ENCODE data around the gene GMDS. TPM values are rescaled to one million over a fixed set of nuclear protein-coding genes. Genes with fewer than 3 reads are reported as not detected.

Gene GMDS
- total and polyA plus RNA-seq, 2 of the 4 experiments (the other 2 are of a cell fraction), result 7.3 to 21.9 TPM

DNA sequence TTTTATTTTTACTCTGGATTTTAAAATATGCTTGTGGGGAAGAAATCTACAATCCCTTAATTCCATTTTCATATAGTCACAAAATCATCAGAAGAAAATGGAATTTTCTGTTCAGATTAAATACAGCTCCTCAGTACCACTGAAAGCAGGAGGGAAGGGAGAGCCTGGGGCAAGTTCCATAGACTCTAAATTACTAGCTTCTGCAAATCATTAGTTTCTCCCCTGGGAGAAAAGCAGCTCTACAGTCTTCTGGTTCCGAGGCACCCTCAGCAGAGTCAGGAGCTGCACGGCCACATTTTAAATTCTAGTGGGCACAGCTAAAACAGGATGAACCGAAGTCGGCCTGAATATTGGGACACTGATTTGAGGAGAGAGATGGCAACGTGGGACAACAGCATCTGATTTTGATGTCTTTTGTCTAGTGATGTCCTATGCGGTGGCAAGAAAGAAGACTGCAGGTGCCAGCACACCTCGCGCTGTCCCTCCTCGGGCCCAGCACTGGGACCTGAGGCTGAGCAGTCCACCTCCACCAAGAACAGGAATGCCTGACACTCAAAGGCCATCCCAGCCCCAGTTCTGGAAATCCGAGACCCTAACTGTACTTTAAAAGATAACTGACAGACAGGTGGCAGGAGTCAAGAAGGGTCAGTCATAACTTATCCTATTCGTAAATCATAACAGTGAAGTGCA, 545.0 kb downstream of the GMDS start:
- H3K23ac ChIP-seq (ENCODE audit: low read depth, low read length), result no peak overlapping the region
- no peak for DNase-seq
- in situ Hi-C loops (cut with MboI; ENCODE audit: low sequenced_read_pairs) (no loop called here), dilution Hi-C loops (cut with HindIII; ENCODE audit: low sequenced_read_pairs, unreplicated experiment) (no loop called here), intact Hi-C loops (cut with micrococcal nuclease) (no loop called here)
- ATAC-seq (ENCODE audit: low read depth), result no peak
- H4K8ac ChIP-seq (ENCODE audit: low read depth in 2 of 2, low read length in 2 of 2), result peak overlapping the region; percentile 28 to 29; a peak in 3 of 4 replicates
- TF ChIP-seq MXI1 (IDR thresholded peaks at IDR 0.05; ENCODE audit: borderline replicate concordance, low read depth, low read length) (no peak), NFE2L2 (IDR thresholded peaks at IDR 0.05; ENCODE audit: low read depth, low read length) (no peak), MAFK (IDR thresholded peaks at IDR 0.05; ENCODE audit: low read depth, low read length) (no peak), BHLHE40 (IDR thresholded peaks at IDR 0.05; ENCODE audit: low read depth, low read length) (no peak), POLR2A (IDR thresholded peaks at IDR 0.05; ENCODE audit: low read depth, low read length) (no peak), FOS (IDR thresholded peaks at IDR 0.05; ENCODE audit: low read depth, low read length) (no peak), RAD21 (IDR thresholded peaks at IDR 0.05; ENCODE audit: low read length) (no peak), CEBPB (IDR thresholded peaks at IDR 0.05; ENCODE audit: low read depth, low read length) (no peak)
- TF ChIP-seq, protein P1, sequence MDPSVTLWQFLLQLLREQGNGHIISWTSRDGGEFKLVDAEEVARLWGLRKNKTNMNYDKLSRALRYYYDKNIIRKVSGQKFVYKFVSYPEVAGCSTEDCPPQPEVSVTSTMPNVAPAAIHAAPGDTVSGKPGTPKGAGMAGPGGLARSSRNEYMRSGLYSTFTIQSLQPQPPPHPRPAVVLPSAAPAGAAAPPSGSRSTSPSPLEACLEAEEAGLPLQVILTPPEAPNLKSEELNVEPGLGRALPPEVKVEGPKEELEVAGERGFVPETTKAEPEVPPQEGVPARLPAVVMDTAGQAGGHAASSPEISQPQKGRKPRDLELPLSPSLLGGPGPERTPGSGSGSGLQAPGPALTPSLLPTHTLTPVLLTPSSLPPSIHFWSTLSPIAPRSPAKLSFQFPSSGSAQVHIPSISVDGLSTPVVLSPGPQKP (IDR thresholded peaks at IDR 0.05; ENCODE audit: borderline replicate concordance, low read depth, low read length), result no peak
- TF ChIP-seq, protein P2, sequence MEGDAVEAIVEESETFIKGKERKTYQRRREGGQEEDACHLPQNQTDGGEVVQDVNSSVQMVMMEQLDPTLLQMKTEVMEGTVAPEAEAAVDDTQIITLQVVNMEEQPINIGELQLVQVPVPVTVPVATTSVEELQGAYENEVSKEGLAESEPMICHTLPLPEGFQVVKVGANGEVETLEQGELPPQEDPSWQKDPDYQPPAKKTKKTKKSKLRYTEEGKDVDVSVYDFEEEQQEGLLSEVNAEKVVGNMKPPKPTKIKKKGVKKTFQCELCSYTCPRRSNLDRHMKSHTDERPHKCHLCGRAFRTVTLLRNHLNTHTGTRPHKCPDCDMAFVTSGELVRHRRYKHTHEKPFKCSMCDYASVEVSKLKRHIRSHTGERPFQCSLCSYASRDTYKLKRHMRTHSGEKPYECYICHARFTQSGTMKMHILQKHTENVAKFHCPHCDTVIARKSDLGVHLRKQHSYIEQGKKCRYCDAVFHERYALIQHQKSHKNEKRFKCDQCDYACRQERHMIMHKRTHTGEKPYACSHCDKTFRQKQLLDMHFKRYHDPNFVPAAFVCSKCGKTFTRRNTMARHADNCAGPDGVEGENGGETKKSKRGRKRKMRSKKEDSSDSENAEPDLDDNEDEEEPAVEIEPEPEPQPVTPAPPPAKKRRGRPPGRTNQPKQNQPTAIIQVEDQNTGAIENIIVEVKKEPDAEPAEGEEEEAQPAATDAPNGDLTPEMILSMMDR (conservative IDR thresholded peaks at IDR 0.05; ENCODE audit: low read depth, low read length), result no peak
- H2AK5ac ChIP-seq (ENCODE audit: low read depth, low read length), result peak overlapping the region; percentile 71
- 80% methylated on average over 1 of the region's 11 CpGs; no CpG with 5 or more reads in 1 of the 2 experiments for WGBS, 2 experiments (ENCODE audit: extremely low coverage in 2 of 2, insufficient read length in 1 of 2)
- peak overlapping the region; percentile 91; the same call in 1 of the 3 replicates for H2BK15ac ChIP-seq (ENCODE audit: low read depth, low read length)
- no peak overlapping the region for H3K4me2 ChIP-seq (ENCODE audit: low read depth, low read length)
- H2BK5ac ChIP-seq (ENCODE audit: low read depth, low read length, poor library complexity, severe bottlenecking), result peak overlapping the region; percentile 95
- H2AFZ ChIP-seq (replicated peaks; ENCODE audit: low read length, poor library complexity), result no peak overlapping the region
- no peaks in the 10 kb centered on the region for H3K27me3 ChIP-seq (ENCODE audit: control insufficient read depth, insufficient read depth, low read length)
- H3K18ac ChIP-seq (ENCODE audit: low read depth, low read length), result peak overlapping the region; percentile 78
- H4K20me1 ChIP-seq (ENCODE audit: insufficient read depth, low read length), result no peaks in the 10 kb centered on the region
- BruUV-seq (replicated peaks), result no TSS peak
- H3K4ac ChIP-seq (ENCODE audit: low read depth, low read length), result peak overlapping the region; percentile 86
- peak overlapping the region; percentile 72 for H4K91ac ChIP-seq (ENCODE audit: insufficient read depth, low read depth, low read length)
- ChIA-PET POLR2A (ENCODE audit: unreplicated experiment) (interaction anchor here (0.6 kb wide), 1 partner anchor 92 kb away, joined by 5 read pairs; no protein-coding TSS in a partner anchor), CTCF (interaction anchor here (1.1 kb wide), 1 partner anchor 10 kb away, joined by 3 read pairs; no protein-coding TSS in a partner anchor)
- peaks cover 21% of the 10 kb centered on the region for H3K4me1 ChIP-seq (ENCODE audit: control insufficient read depth, insufficient read depth, low read length)
- peak overlapping the region; percentile 50 for H2BK20ac ChIP-seq (ENCODE audit: low read depth, low read length)
- peak overlapping the region; percentile 35; the same call in 1 of the 2 replicates for H4K5ac ChIP-seq (ENCODE audit: low read depth, low read length)
- H3K36me3 ChIP-seq (ENCODE audit: control insufficient read depth, insufficient read depth, low read length), result no peaks in the 10 kb centered on the region
- 0 out of 4 replicates have a peak, but pooled peaks cover 0 to 6% of the 10 kb centered on the region in 2 experiments for H3K79me1 ChIP-seq (ENCODE audit: low read depth in 1 of 2, low read length in 2 of 2)
- no peak overlapping the region for H3K27ac ChIP-seq (ENCODE audit: insufficient read depth, low read length)
- no peak overlapping the region for H3K56ac ChIP-seq (ENCODE audit: extremely low read depth, insufficient read depth, low read length)
- H2BK120ac ChIP-seq (ENCODE audit: low read depth, low read length), result peak overlapping the region; percentile 83
- H3K9me3 ChIP-seq (ENCODE audit: control insufficient read depth, insufficient read depth, low read length), result no peaks in the 10 kb centered on the region
- peak overlapping the region; percentile 0; the same call in 1 of the 2 replicates for H3K14ac ChIP-seq (replicated peaks; ENCODE audit: low read depth, low read length)
- H3K9me1 ChIP-seq (ENCODE audit: insufficient read depth, low read length), result peaks cover 23% of the 10 kb centered on the region
- H3K4me3 ChIP-seq (ENCODE audit: insufficient read depth, low read depth, low read length), result no peak overlapping the region
- no peak overlapping the region for H3K9ac ChIP-seq (ENCODE audit: low read depth, low read length)
- H2AK9ac ChIP-seq (replicated peaks; ENCODE audit: low read depth, low read length, poor library complexity), result peak overlapping the region; percentile 46
